Neural progenitor cell (in vitro differentiated cells): ENCODE results near the gene RDM1. TPM values are rescaled to one million over a fixed set of nuclear protein-coding genes. Genes with fewer than 3 reads are reported as not detected.

Experiments used
- DNase-seq: peaks from one replicate; pipeline ENCODE4 v3.0.0-alpha.2; 2016; ENCODE audit warnings: low spot score
- H2AFZ ChIP-seq: fragments of 200-600 bp; sonication (generic); replicated peaks from 2 replicates; pipeline ENCODE4 v1.6.1; 2016; ENCODE audit warnings: antibody characterized with exemption
- H3F3A ChIP-seq: fragments of 200-600 bp; sonication (generic); 2 replicates; pipeline ENCODE4 v1.6.1; 2016; ENCODE audit warnings: antibody characterized with exemption, low read depth
- H3K27ac ChIP-seq: fragments of 200-600 bp; sonication (generic); 2 replicates; pipeline ENCODE4 v1.5.1; 2016; ENCODE audit warnings: mild to moderate bottlenecking
- H3K27me3 ChIP-seq: fragments of 200-600 bp; sonication (generic); 2 replicates; pipeline ENCODE4 v1.6.1; 2016; ENCODE audit warnings: mild to moderate bottlenecking, moderate library complexity
- H3K36me3 ChIP-seq: fragments of 200-600 bp; sonication (generic); 2 replicates; pipeline ENCODE4 v1.5.1; 2016
- H3K4me1 ChIP-seq: fragments of 200-600 bp; sonication (generic); 2 replicates; pipeline ENCODE4 v1.6.1; 2016; ENCODE audit warnings: mixed run types
- H3K4me2 ChIP-seq: fragments of 200-600 bp; sonication (generic); 2 replicates; pipeline ENCODE4 v1.6.1; 2016
- H3K4me3 ChIP-seq: fragments of 200-600 bp; sonication (generic); 2 replicates; pipeline ENCODE4 v1.5.1; 2016
- H3K79me2 ChIP-seq: fragments of 200-600 bp; sonication (generic); 2 replicates; pipeline ENCODE4 v1.6.1; 2016; ENCODE audit warnings: low read depth
- H3K9ac ChIP-seq: fragments of 200-600 bp; sonication (generic); 2 replicates; pipeline ENCODE4 v1.6.1; 2016
- H3K9me3 ChIP-seq: fragments of 200-600 bp; sonication (generic); 2 replicates; pipeline ENCODE4 v1.5.1; 2016; ENCODE audit warnings: low read depth
- H4K20me1 ChIP-seq: fragments of 200-600 bp; sonication (generic); 2 replicates; pipeline ENCODE4 v1.6.1; 2016; ENCODE audit warnings: low read depth
- H3K27ac Mint-ChIP-seq: 3 replicates; pipeline ENCODE4 v1.8.0; 2021; ENCODE audit warnings: mixed read lengths
- H3K27me3 Mint-ChIP-seq: 2 replicates; pipeline ENCODE4 v1.8.0; 2022; ENCODE audit warnings: low read depth, mild to moderate bottlenecking, inconsistent platforms, moderate library complexity, mixed read lengths; ENCODE audit not compliant: insufficient read depth
- H3K36me3 Mint-ChIP-seq: 3 replicates; pipeline ENCODE4 v1.8.0; 2021; ENCODE audit warnings: mixed read lengths
- H3K4me1 Mint-ChIP-seq: 3 replicates; pipeline ENCODE4 v1.8.0; 2021; ENCODE audit warnings: mixed read lengths
- H3K4me3 Mint-ChIP-seq: 3 replicates; pipeline ENCODE4 v1.8.0; 2021; ENCODE audit warnings: mild to moderate bottlenecking, moderate library complexity, mixed read lengths
- H3K9me3 Mint-ChIP-seq: 3 replicates; pipeline ENCODE4 v1.8.0; 2020; ENCODE audit warnings: mixed read lengths
- EZH2 ChIP-seq: fragments of 200-600 bp; sonication (generic); IDR thresholded peaks from 2 replicates; pipeline ENCODE4 v1.6.1; 2017; ENCODE audit warnings: antibody characterized with exemption, mild to moderate bottlenecking, moderate library complexity
- EZH2phosphoT487 ChIP-seq: fragments of 200-600 bp; sonication (generic); IDR thresholded peaks from 2 replicates; pipeline ENCODE4 v1.6.1; 2017; ENCODE audit warnings: antibody characterized with exemption
- total RNA-seq: library from RNA; depleted of rRNA; stranded (reverse); fragments of >200 nt; gene quantifications from 2 replicates; pipeline ENCODE4 v1.2.3, GENCODE V29; 2015; ENCODE audit warnings: low replicate concordance
- TF ChIP-seq, protein P1 (sequence below): fragments of 200-600 bp; sonication (generic); IDR thresholded peaks from 2 replicates; pipeline ENCODE4 v1.5.1; 2017; ENCODE audit warnings: antibody characterized with exemption, mild to moderate bottlenecking

The RDM1 gene
- total RNA-seq, 1 donor from 2014 or later, result 28.8 TPM

DNA sequence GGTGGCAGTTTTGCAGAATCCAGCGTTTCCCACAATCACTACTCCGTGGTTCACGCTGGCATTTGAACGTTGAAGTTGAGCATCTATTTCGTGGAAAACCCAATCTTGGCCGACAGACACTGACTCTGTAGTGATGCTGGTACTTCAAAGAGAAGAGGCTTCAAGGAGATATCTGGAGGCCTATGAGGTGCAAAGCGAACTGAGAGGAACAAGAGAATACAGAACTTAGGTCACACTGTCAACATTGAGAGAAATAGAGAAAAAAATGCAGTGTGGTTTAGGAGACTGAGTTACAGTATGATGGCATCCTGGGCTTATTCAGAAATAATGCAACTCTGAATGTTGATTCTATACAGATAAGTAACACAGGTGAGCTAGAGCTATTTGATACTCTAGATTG is 34.7 kb upstream of the RDM1 start:
- Histone ChIP-seq H3F3A (no peaks in the 10 kb centered on the region), H2AFZ (no peak overlapping the region), H3K4me3 (no peak overlapping the region), H3K4me1 (no peaks in the 10 kb centered on the region), H3K27me3 (no peaks in the 10 kb centered on the region), H3K9ac (no peak overlapping the region), H3K79me2 (no peaks in the 10 kb centered on the region), H3K27ac (no peak overlapping the region), H3K4me2 (no peak overlapping the region), H3K36me3 (no peaks in the 10 kb centered on the region), H4K20me1 (no peaks in the 10 kb centered on the region), H3K9me3 (no peaks in the 10 kb centered on the region)
- Mint-ChIP-seq H3K27ac (no peak overlapping the region), H3K36me3 (no peaks in the 10 kb centered on the region), H3K4me3 (no peak overlapping the region), H3K9me3 (no peaks in the 10 kb centered on the region), H3K4me1 (peaks cover 2% of the 10 kb centered on the region), H3K27me3 (no peaks in the 10 kb centered on the region)
- no peak for DNase-seq
- TF ChIP-seq, protein P1, sequence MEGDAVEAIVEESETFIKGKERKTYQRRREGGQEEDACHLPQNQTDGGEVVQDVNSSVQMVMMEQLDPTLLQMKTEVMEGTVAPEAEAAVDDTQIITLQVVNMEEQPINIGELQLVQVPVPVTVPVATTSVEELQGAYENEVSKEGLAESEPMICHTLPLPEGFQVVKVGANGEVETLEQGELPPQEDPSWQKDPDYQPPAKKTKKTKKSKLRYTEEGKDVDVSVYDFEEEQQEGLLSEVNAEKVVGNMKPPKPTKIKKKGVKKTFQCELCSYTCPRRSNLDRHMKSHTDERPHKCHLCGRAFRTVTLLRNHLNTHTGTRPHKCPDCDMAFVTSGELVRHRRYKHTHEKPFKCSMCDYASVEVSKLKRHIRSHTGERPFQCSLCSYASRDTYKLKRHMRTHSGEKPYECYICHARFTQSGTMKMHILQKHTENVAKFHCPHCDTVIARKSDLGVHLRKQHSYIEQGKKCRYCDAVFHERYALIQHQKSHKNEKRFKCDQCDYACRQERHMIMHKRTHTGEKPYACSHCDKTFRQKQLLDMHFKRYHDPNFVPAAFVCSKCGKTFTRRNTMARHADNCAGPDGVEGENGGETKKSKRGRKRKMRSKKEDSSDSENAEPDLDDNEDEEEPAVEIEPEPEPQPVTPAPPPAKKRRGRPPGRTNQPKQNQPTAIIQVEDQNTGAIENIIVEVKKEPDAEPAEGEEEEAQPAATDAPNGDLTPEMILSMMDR, result no peak
- no peak for TF ChIP-seq EZH2phosphoT487
- TF ChIP-seq EZH2, result no peak

GRCh38 chr17:35963663-35964062 is 33.1 kb upstream of the RDM1 start:
- H3K27ac Mint-ChIP-seq, result no peak overlapping the region
- no peaks in the 10 kb centered on the region for H3K9me3 ChIP-seq
- H3K4me1 Mint-ChIP-seq, result no peaks in the 10 kb centered on the region
- no peaks in the 10 kb centered on the region for H3K4me1 ChIP-seq
- H3F3A ChIP-seq, result no peaks in the 10 kb centered on the region
- H3K4me3 ChIP-seq, result no peak overlapping the region
- H3K27me3 ChIP-seq, result no peaks in the 10 kb centered on the region
- H3K27ac ChIP-seq, result no peak overlapping the region
- no peak for DNase-seq
- H3K79me2 ChIP-seq, result no peaks in the 10 kb centered on the region
- H2AFZ ChIP-seq, result no peak overlapping the region
- H3K36me3 Mint-ChIP-seq, result no peaks in the 10 kb centered on the region
- TF ChIP-seq, protein P1, result no peak
- TF ChIP-seq EZH2phosphoT487 (no peak), EZH2 (no peak)
- no peaks in the 10 kb centered on the region for H3K9me3 Mint-ChIP-seq
- no peak overlapping the region for H3K4me3 Mint-ChIP-seq
- H3K27me3 Mint-ChIP-seq, result no peaks in the 10 kb centered on the region
- H3K9ac ChIP-seq, result no peak overlapping the region
- H3K36me3 ChIP-seq, result no peaks in the 10 kb centered on the region
- no peak overlapping the region for H3K4me2 ChIP-seq
- no peaks in the 10 kb centered on the region for H4K20me1 ChIP-seq

GRCh38 chr17:35953720-35954119 is 23.1 kb upstream of the RDM1 start:
- no peak for TF ChIP-seq EZH2
- TF ChIP-seq EZH2phosphoT487, result no peak
- TF ChIP-seq, protein P1, result no peak
- Histone ChIP-seq H3K9me3 (no peaks in the 10 kb centered on the region), H3F3A (no peaks in the 10 kb centered on the region), H3K9ac (no peak overlapping the region), H3K4me1 (peaks cover 10% of the 10 kb centered on the region), H3K79me2 (no peaks in the 10 kb centered on the region), H3K27me3 (no peaks in the 10 kb centered on the region), H2AFZ (peak overlapping the region; percentile 89), H4K20me1 (no peaks in the 10 kb centered on the region), H3K4me2 (peak overlapping the region; percentile 39), H3K36me3 (no peaks in the 10 kb centered on the region), H3K27ac (no peak overlapping the region), H3K4me3 (no peak overlapping the region)
- H3K9me3 Mint-ChIP-seq, result no peaks in the 10 kb centered on the region
- no peaks in the 10 kb centered on the region for H3K36me3 Mint-ChIP-seq
- DNase-seq, result peak; percentile 24
- peaks cover 6% of the 10 kb centered on the region for H3K4me1 Mint-ChIP-seq
- no peak overlapping the region for H3K4me3 Mint-ChIP-seq
- H3K27ac Mint-ChIP-seq, result no peak overlapping the region
- H3K27me3 Mint-ChIP-seq, result peaks cover 3% of the 10 kb centered on the region
